Right forelimb (tissue), 1 donor: ENCODE measurements around the gene PRKG2.

Source experiments
- DNase-seq: peaks from one replicate; pipeline ENCODE4 v3.0.0-alpha.2; 2018

Gene PRKG2

GRCh38 chr4:81093720-81094401, 121.2 kb downstream of the PRKG2 start:
- DNase-seq, result no peak

GRCh38 chr4:81085979-81086378, 129.0 kb downstream of the PRKG2 start:
- DNase-seq, result no peak

- no peak for DNase-seq
Measured at GRCh38 chr4:81085291-81085690, 129.7 kb downstream of the PRKG2 start.

DNA sequence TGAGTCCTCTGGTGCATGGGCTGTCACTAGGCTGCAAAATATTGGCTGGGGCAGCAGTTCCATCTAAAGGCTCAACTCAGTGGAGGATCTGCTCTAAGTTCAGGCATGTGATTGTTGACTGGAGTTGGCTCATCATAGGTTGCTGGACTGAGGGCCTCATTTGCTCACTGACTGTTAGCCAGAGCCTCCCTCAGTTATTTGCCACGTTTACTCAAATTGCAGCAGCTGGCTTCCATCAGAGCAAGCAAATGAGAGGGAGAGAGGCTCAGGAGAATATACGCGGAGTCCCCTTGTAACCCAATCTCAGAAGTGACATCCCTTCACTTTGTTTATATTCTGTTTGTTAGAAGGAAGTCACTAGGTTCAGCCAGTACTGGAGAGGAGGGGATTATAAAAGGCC, 130.4 kb downstream of the PRKG2 start:
- no peak for DNase-seq

GRCh38 chr4:81084029-81084428, 131.0 kb downstream of the PRKG2 start:
- DNase-seq, result no peak

DNA sequence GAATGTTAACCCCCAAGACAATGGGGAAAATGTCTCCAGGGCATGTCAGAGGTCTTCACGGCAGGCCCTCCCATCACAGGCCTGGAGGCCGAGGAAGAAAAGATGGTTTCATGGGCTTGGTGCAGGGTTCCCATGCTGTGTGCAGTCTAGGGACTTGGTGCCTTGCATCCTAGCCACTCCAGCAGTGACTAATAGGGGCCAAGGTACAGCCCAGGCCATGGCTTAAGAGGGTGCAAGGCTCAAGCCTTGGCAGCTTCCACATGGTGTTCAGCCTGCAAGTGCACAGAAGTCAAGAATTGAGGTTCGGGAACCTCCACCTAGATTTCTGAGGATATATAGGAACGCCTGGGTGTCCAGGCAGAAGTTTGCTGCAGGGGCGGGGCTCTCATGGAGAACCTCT, 133.9 kb downstream of the PRKG2 start:
- DNase-seq, result no peak

GRCh38 chr4:81071013-81071412, 144.0 kb downstream of the PRKG2 start:
- no peak for DNase-seq

GRCh38 chr4:81069706-81070331, 145.2 kb downstream of the PRKG2 start:
- peak; percentile 62 for DNase-seq

DNA sequence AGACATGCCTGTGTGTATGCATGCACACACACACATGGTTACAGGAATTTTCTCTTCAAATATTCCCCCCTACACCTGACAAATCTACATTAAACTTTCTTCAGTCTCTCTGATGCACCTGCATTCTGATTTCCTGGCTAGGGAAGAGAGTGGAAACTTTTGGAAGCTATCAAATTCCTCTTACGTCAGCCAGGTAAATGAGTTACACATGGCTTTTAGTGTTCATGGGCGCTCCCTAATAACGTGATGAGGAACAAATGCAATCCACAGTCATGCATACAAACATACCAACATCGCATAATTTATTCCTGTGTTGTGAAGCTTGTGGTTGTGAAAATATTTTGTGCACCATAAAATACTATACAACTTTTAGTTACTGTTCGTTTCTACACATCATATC, 149.6 kb downstream of the PRKG2 start:
- no peak for DNase-seq

DNA sequence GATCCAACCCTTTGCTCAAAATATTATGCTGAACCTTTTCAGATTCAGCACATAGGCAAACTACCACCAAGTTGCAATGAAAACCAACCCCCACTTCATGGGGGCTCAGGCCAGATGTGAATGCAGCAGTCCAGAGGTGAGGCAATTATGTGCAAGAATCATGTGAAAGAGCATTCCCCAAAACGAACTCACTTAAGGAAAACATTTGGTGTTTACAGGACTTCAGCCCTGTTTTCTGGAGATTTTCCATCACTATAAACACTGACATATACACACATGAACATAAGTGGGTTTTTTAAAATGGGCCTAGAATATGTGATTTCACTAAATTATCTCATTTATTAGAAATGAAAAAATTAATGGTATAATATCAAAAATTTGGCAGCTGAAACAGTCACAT, 153.0 kb downstream of the PRKG2 start:
- no peak for DNase-seq

DNA sequence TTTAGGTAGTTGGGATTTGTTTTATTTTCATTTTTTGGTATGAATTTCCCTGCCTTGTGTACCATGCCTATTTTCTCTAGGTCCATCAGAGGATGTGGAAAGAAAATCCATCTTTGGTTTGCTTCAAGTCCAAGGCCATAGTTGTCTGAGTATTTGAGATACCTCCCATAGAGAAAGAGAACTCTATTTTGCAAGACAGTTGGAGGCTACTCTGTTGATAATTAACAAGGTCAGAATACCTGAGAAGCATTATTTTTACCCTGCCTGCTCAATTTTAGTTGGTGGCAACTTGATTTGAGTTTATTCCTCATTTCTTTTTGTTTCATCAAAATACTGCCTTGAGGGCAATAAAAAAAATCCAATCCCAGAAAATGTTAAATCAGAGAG, 153.7 kb downstream of the PRKG2 start:
- no peak for DNase-seq

GRCh38 chr4:81060587-81061343, 154.3 kb downstream of the PRKG2 start:
- no peak for DNase-seq

- no peak for DNase-seq
Measured at GRCh38 chr4:81058621-81059020, 156.4 kb downstream of the PRKG2 start.

DNA sequence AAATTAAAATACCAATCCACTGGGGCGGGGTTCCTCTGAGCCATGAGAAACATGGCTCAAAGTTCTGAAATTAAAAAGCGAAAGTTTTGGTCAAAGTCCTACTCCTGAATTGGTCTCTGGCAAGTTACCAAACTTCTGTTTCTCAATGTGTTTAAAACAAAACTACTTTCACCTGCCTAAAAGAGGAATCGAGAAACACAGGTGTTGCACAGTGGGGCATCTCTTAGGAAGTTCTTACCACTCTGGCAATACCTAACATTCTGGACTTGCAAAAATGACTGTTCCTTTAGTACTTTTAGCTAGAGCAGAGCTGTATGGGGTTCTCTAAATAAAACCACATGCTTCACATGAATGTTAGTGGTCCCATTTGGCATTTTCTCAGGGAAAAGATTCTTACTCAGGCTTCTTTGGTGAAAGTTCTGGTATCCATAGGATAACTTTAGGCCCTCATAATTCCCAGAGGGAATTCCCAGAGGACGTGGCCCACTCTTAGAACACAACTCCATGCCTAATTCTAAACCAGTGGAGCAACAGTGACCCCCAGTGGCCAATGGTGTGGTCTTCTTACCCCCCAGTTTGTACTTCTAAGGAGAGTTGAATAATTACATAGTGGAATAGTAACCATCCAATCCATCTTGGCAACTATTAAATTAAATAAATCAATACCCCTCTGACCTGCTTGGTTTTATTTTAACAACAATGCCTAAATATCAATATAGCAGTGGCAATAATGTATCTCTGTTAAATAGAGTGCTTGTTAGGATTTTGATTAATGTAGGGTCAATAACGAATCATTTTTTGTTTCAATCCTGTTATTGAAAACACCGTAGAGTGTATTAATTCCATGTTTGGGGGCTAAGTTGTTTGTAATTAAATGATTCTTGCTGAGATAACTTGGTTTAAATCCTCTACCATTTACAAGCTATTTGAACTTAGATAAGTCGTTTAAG, 162.6 kb downstream of the PRKG2 start:
- peak; percentile 77 for DNase-seq

DNA sequence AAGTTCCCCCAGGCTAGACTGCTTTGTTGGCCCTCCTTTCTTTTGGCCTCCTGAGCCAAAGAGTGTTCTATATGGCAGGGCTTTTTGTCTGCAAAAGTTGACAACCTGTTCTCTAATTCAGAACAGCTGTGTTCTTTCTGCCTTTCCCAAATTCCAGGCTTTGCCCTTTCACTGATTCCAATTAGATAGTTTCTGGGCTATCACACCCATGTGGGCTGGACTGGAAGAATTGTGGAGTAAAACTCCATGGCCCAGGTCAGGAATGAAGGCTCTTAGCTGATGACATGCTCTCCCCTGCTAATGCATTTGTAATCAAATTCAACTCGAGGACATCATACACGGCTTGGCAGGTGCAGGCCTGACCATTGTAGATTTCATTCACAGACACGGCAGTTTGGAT, 165.1 kb downstream of the PRKG2 start:
- peak; percentile 58 for DNase-seq

- DNase-seq, result no peak
Measured at GRCh38 chr4:81049330-81049729, 165.7 kb downstream of the PRKG2 start.

DNA sequence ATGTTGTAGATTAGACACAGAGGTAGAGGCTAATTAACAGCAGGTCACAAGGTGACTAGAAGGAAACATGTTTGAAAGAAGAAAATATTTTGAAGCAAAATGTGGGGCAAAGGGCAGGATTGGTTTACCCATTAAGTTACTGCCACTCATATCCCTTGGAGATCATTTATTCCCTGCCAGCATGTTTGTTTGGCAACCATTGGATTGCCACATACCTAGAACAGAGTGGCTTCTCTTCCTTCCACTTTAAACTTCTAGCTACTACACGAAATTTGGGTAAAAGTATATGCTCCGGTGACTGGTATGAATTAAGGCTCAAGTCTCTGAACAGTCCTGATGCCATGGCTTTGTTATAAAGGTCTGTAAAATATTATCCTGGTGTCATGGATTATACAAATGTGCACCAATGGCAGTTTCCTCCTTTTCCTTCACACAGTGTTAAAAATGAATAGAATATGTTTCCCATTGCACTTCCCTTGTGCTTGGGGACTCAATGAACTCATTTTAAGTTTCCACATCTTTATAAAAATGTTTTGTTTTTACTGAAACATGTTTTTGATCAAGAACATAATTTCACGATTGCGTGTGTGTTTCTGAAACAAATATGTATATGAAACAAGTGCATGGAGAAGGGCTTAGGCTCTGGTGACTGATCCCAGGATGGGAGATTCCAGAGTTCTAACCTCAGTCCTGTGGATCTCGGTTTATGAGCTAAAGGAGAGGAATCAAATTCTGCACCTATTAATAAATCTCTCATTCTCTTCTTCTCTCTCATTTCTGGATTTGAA, 172.2 kb downstream of the PRKG2 start:
- no peak for DNase-seq

- DNase-seq, result no peak
Measured at GRCh38 chr4:81040012-81040659, 174.9 kb downstream of the PRKG2 start.

- no peak for DNase-seq
Measured at GRCh38 chr4:81039351-81039972, 175.6 kb downstream of the PRKG2 start.

- no peak for DNase-seq
Measured at GRCh38 chr4:81038636-81039350, 176.2 kb downstream of the PRKG2 start.
